H9 (cell line): ENCODE measurements around the gene EIF3K. TPM values are rescaled to one million over a fixed set of nuclear protein-coding genes. Genes with fewer than 3 reads are reported as not detected.

Source experiments
- DNase-seq: peaks from one replicate; pipeline ENCODE4 v3.0.0-alpha.2; 2017
- H2AFZ ChIP-seq: one replicate; pipeline ENCODE4 v1.6.1; 2013; ENCODE audit warnings: mild to moderate bottlenecking, low read length, control low read depth, moderate library complexity
- H2AK5ac ChIP-seq: 2 replicates; pipeline ENCODE4 v1.6.1; 2013; ENCODE audit warnings: low read length, control low read depth, mixed read lengths; ENCODE audit not compliant: insufficient read length
- H2BK120ac ChIP-seq: one replicate; pipeline ENCODE4 v1.6.1; 2013; ENCODE audit warnings: low read depth, mild to moderate bottlenecking, low read length, control low read depth, inconsistent platforms; ENCODE audit not compliant: poor library complexity, severe bottlenecking
- H2BK12ac ChIP-seq: 2 replicates; pipeline ENCODE4 v1.6.1; 2013; ENCODE audit warnings: low read length, control low read depth, mixed read lengths, low read depth; ENCODE audit not compliant: insufficient read length
- H2BK15ac ChIP-seq: 2 replicates; pipeline ENCODE4 v1.6.1; 2013; ENCODE audit warnings: low read depth, low read length, control low read depth
- H2BK20ac ChIP-seq: one replicate; pipeline ENCODE4 v1.6.1; 2013; ENCODE audit warnings: low read depth, mild to moderate bottlenecking, low read length, control low read depth, inconsistent platforms; ENCODE audit not compliant: poor library complexity, severe bottlenecking
- H2BK5ac ChIP-seq: 2 replicates; pipeline ENCODE4 v1.6.1; 2013; ENCODE audit warnings: low read length, control low read depth, mixed read lengths; ENCODE audit not compliant: insufficient read length
- H3K14ac ChIP-seq: 2 replicates; pipeline ENCODE4 v1.6.1; 2013; ENCODE audit warnings: low read length, control low read depth; ENCODE audit not compliant: insufficient read depth
- H3K18ac ChIP-seq: 2 replicates; pipeline ENCODE4 v1.6.1; 2013; ENCODE audit warnings: low read depth, mild to moderate bottlenecking, mixed read lengths, low read length, control low read depth; ENCODE audit not compliant: insufficient read length
- H3K23ac ChIP-seq: 2 replicates; pipeline ENCODE4 v1.6.1; 2013; ENCODE audit warnings: low read length, control low read depth, mixed read lengths, low read depth; ENCODE audit not compliant: insufficient read length
- H3K23me2 ChIP-seq: 2 replicates; pipeline ENCODE4 v1.6.1; 2013; ENCODE audit warnings: low read depth, mild to moderate bottlenecking, mixed read lengths, low read length, control low read depth; ENCODE audit not compliant: insufficient read length, poor library complexity, severe bottlenecking
- H3K27ac ChIP-seq: 2 replicates; pipeline ENCODE4 v1.5.1; 2013; ENCODE audit warnings: low read length, control low read depth, mixed read lengths, low read depth; ENCODE audit not compliant: insufficient read length
- H3K27me3 ChIP-seq: 2 replicates; pipeline ENCODE4 v1.6.1; 2013; ENCODE audit warnings: low read length, control low read depth, inconsistent platforms; ENCODE audit not compliant: insufficient read depth
- H3K4ac ChIP-seq: 2 replicates; pipeline ENCODE4 v1.6.1; 2013; ENCODE audit warnings: low read depth, mild to moderate bottlenecking, control low read depth, inconsistent platforms, low read length, moderate library complexity
- H3K4me1 ChIP-seq: 2 replicates; pipeline ENCODE4 v1.6.1; 2013; ENCODE audit warnings: low read length, control low read depth, inconsistent platforms; ENCODE audit not compliant: insufficient read depth
- H3K4me2 ChIP-seq: 2 replicates; pipeline ENCODE4 v1.6.1; 2013; ENCODE audit warnings: low read length, control low read depth, mixed read lengths; ENCODE audit not compliant: insufficient read length, insufficient read depth
- H3K56ac ChIP-seq: 2 replicates; pipeline ENCODE4 v1.6.1; 2013; ENCODE audit warnings: low read depth, mild to moderate bottlenecking, mixed read lengths, low read length, control low read depth; ENCODE audit not compliant: insufficient read length
- H3K79me1 ChIP-seq: 2 replicates; pipeline ENCODE4 v1.6.1; 2013; ENCODE audit warnings: low read depth, mild to moderate bottlenecking, moderate library complexity, low read length, control low read depth, inconsistent platforms; ENCODE audit not compliant: insufficient read depth, poor library complexity, severe bottlenecking
- H3K79me2 ChIP-seq: 2 replicates; pipeline ENCODE4 v1.6.1; 2013; ENCODE audit warnings: low read length, control low read depth, inconsistent platforms; ENCODE audit not compliant: insufficient read depth
- H3K9ac ChIP-seq: 2 replicates; pipeline ENCODE4 v1.6.1; 2013; ENCODE audit warnings: low read length, control low read depth, mixed read lengths; ENCODE audit not compliant: insufficient read length; ENCODE audit errors: extremely low read depth
- H3K9me3 ChIP-seq: one replicate; pipeline ENCODE4 v1.6.1; 2013; ENCODE audit warnings: low read depth, low read length, inconsistent platforms; ENCODE audit not compliant: control insufficient read depth
- H3T11ph ChIP-seq: one replicate; pipeline ENCODE4 v1.6.1; 2013; ENCODE audit warnings: mild to moderate bottlenecking, low read length, control low read depth, inconsistent platforms
- H4K20me1 ChIP-seq: one replicate; pipeline ENCODE4 v1.6.1; 2013; ENCODE audit not compliant: control insufficient read depth, insufficient read length, insufficient read depth
- H4K5ac ChIP-seq: 2 replicates; pipeline ENCODE4 v1.6.1; 2013; ENCODE audit warnings: low read depth, mild to moderate bottlenecking, mixed read lengths, low read length, control low read depth; ENCODE audit not compliant: insufficient read length
- H4K8ac ChIP-seq: replicated peaks from 2 replicates; pipeline ENCODE4 v1.6.1; 2013; ENCODE audit warnings: low read length, control low read depth, mixed read lengths, low read depth; ENCODE audit not compliant: insufficient read length
- H4K91ac ChIP-seq: 2 replicates; pipeline ENCODE4 v1.6.1; 2013; ENCODE audit warnings: low read depth, mild to moderate bottlenecking, moderate library complexity, mixed read lengths, low read length, control low read depth; ENCODE audit not compliant: insufficient read length
- H3K27ac Mint-ChIP-seq, 3 experiments: 2 replicates in 2 of 3; 3 replicates in 1 of 3; pipeline ENCODE4 v1.8.0; 2020 to 2021; ENCODE audit warnings: mixed read lengths in 3 of 3, mild to moderate bottlenecking in 1 of 3, moderate library complexity in 1 of 3
- H3K27me3 Mint-ChIP-seq: 2 replicates; pipeline ENCODE4 v1.8.0; 2021; ENCODE audit warnings: low read depth, mild to moderate bottlenecking, moderate library complexity, mixed read lengths
- H3K36me3 Mint-ChIP-seq, 3 experiments: 2 replicates in 2 of 3; 3 replicates in 1 of 3; pipeline ENCODE4 v1.8.0; 2020 to 2021; ENCODE audit warnings: low read depth in 3 of 3, mixed read lengths in 3 of 3; ENCODE audit not compliant: insufficient read depth in 1 of 3
- H3K4me1 Mint-ChIP-seq, 2 experiments: 2 replicates each; pipeline ENCODE4 v1.8.0; 2020; ENCODE audit warnings: mixed read lengths in 2 of 2
- H3K4me3 Mint-ChIP-seq, 2 experiments: 2 replicates in 1 of 2; 3 replicates in 1 of 2; pipeline ENCODE4 v1.8.0; 2020 to 2021; ENCODE audit warnings: mild to moderate bottlenecking in 2 of 2, mixed read lengths in 2 of 2, moderate library complexity in 1 of 2
- H3K9me3 Mint-ChIP-seq, 2 experiments: 2 replicates in 1 of 2; 3 replicates in 1 of 2; pipeline ENCODE4 v1.8.0; 2020; ENCODE audit warnings: mild to moderate bottlenecking in 2 of 2, mixed read lengths in 2 of 2, moderate library complexity in 1 of 2
- WGBS: extraction: QIAGEN DNeasy Blood & Tissue Kit; methylation state at CpG from one replicate; pipeline ENCODE4 v1.1.7; 2013; ENCODE audit warnings: missing lambda C conversion rate, low lambda C conversion rate, mixed read lengths; ENCODE audit not compliant: insufficient read length; ENCODE audit errors: extremely low coverage; 5-methylcytosine and 5-hydroxymethylcytosine counted together
- total RNA-seq: library from RNA; stranded (reverse); gene quantifications from 2 replicates; pipeline ENCODE4 v1.2.1, GENCODE V29; 2021
- TF ChIP-seq, protein P1 (sequence below): fragments of 200-600 bp; sonication (generic); conservative IDR thresholded peaks from 3 replicates; pipeline ENCODE4 v1.8.0; 2021; ENCODE audit warnings: antibody characterized with exemption, mild to moderate bottlenecking

EIF3K gene
- total RNA-seq, 1 experiment from 2014 or later, result 345 TPM

GRCh38 chr19:38678217-38678890, 59.4 kb downstream of the EIF3K start:
- H2BK15ac ChIP-seq, result no peak overlapping the region
- H2BK20ac ChIP-seq, result no peak overlapping the region
- no peaks in the 10 kb centered on the region for H3K9me3 ChIP-seq
- no peak overlapping the region for H2AK5ac ChIP-seq
- H3K18ac ChIP-seq, result no peak overlapping the region
- H3K79me1 ChIP-seq, result peaks cover 2% of the 10 kb centered on the region
- H3K9me3 Mint-ChIP-seq, result peaks cover 0 to 4% of the 10 kb centered on the region in 2 experiments; a peak in 4 of 5 replicates
- H3K23ac ChIP-seq, result no peak overlapping the region
- H3K4me2 ChIP-seq, result no peak overlapping the region
- H3T11ph ChIP-seq, result no peak overlapping the region
- H3K27me3 ChIP-seq, result no peaks in the 10 kb centered on the region
- H3K14ac ChIP-seq, result no peak overlapping the region
- no CpG with 5 or more reads among the region's 15 CpGs for WGBS
- H3K4me3 Mint-ChIP-seq, result no peak overlapping the region
- H3K56ac ChIP-seq, result no peak overlapping the region
- H3K79me2 ChIP-seq, result peaks cover 44% of the 10 kb centered on the region; the same call in 1 of the 2 replicates
- no peak overlapping the region for H4K8ac ChIP-seq
- H3K36me3 Mint-ChIP-seq, result peaks cover 24 to 41% (median 40%) of the 10 kb centered on the region in 3 experiments; a peak in 6 of 7 replicates
- TF ChIP-seq, protein P1, sequence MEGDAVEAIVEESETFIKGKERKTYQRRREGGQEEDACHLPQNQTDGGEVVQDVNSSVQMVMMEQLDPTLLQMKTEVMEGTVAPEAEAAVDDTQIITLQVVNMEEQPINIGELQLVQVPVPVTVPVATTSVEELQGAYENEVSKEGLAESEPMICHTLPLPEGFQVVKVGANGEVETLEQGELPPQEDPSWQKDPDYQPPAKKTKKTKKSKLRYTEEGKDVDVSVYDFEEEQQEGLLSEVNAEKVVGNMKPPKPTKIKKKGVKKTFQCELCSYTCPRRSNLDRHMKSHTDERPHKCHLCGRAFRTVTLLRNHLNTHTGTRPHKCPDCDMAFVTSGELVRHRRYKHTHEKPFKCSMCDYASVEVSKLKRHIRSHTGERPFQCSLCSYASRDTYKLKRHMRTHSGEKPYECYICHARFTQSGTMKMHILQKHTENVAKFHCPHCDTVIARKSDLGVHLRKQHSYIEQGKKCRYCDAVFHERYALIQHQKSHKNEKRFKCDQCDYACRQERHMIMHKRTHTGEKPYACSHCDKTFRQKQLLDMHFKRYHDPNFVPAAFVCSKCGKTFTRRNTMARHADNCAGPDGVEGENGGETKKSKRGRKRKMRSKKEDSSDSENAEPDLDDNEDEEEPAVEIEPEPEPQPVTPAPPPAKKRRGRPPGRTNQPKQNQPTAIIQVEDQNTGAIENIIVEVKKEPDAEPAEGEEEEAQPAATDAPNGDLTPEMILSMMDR, result no peak
- no peak overlapping the region for H3K9ac ChIP-seq
- no peak overlapping the region for H3K27ac ChIP-seq
- no peak overlapping the region for H2BK120ac ChIP-seq
- no peak overlapping the region for H2BK12ac ChIP-seq
- peak overlapping the region; percentile 81 to 93 (median 92); a peak in 6 of 7 replicates for H3K27ac Mint-ChIP-seq
- peaks cover 61 to 66% of the 10 kb centered on the region in 2 experiments for H3K4me1 Mint-ChIP-seq
- H2BK5ac ChIP-seq, result no peak overlapping the region
- no peaks in the 10 kb centered on the region for H4K20me1 ChIP-seq
- H4K5ac ChIP-seq, result no peak overlapping the region
- H3K23me2 ChIP-seq, result no peaks in the 10 kb centered on the region
- H4K91ac ChIP-seq, result no peak overlapping the region
- H3K4ac ChIP-seq, result no peak overlapping the region
- DNase-seq, result no peak
- peaks cover 2% of the 10 kb centered on the region; the same call in 1 of the 2 replicates for H3K4me1 ChIP-seq
- no peaks in the 10 kb centered on the region for H3K27me3 Mint-ChIP-seq
- no peak overlapping the region for H2AFZ ChIP-seq
